OCI-M1 (cell line): ENCODE data around the gene TUBB2A.
"Not testable (repeated sequence)": the region's sequence is repeated elsewhere in the genome, so short reads cannot be mapped to it uniquely, and the experiment has no call there.

Source experiments
- DNase-seq: peaks from one replicate; lab custom pipeline; 2025; lab: John Stamatoyannopoulos, UW

The TUBB2A gene

GRCh38 chr6:3155416-3155815 lies 1.9 kb downstream of the TUBB2A start:
- not testable (repeated sequence) for DNase-seq

- DNase-seq: no peak
Observed at GRCh38 chr6:3152689-3153088, 4.7 kb downstream of the TUBB2A start.

GRCh38 chr6:3151691-3152090 lies 5.7 kb downstream of the TUBB2A start:
- no peak for DNase-seq

- DNase-seq: no peak
Observed at GRCh38 chr6:3147914-3148757, 9.2 kb downstream of the TUBB2A start.

- no peak for DNase-seq
Observed at GRCh38 chr6:3144571-3144970, 12.8 kb downstream of the TUBB2A start.

GRCh38 chr6:3143158-3143557 lies 14.2 kb downstream of the TUBB2A start:
- DNase-seq: no peak

- no peak for DNase-seq
Observed at GRCh38 chr6:3142536-3142935, 14.8 kb downstream of the TUBB2A start.

- no peak for DNase-seq
Observed at GRCh38 chr6:3140201-3140600, 17.1 kb downstream of the TUBB2A start.

GRCh38 chr6:3139090-3139903 lies 18.0 kb downstream of the TUBB2A start:
- no peak for DNase-seq

- DNase-seq: no peak
Observed at GRCh38 chr6:3138341-3138740, 19.0 kb downstream of the TUBB2A start.

GRCh38 chr6:3137873-3138272 lies 19.5 kb downstream of the TUBB2A start:
- DNase-seq: not testable (repeated sequence)

- DNase-seq: no peak
Observed at GRCh38 chr6:3137057-3137777, 20.1 kb downstream of the TUBB2A start.

- no peak for DNase-seq
Observed at GRCh38 chr6:3136292-3137011, 20.9 kb downstream of the TUBB2A start.

GRCh38 chr6:3135668-3136291 lies 21.6 kb downstream of the TUBB2A start:
- DNase-seq: no peak

- no peak for DNase-seq
Observed at GRCh38 chr6:3133515-3133914, 23.8 kb downstream of the TUBB2A start.

GRCh38 chr6:3131695-3132094 lies 25.6 kb downstream of the TUBB2A start:
- DNase-seq: no peak

GRCh38 chr6:3128356-3129108 lies 28.8 kb downstream of the TUBB2A start:
- DNase-seq: no peak

- DNase-seq: no peak
Observed at GRCh38 chr6:3125815-3126214, 31.5 kb downstream of the TUBB2A start.

- no peak for DNase-seq
Observed at GRCh38 chr6:3124667-3125066, 32.7 kb downstream of the TUBB2A start.

- no peak for DNase-seq
Observed at GRCh38 chr6:3122823-3123182, 34.5 kb downstream of the TUBB2A start.

- no peak for DNase-seq
Observed at GRCh38 chr6:3120765-3121089, 36.6 kb downstream of the TUBB2A start.
